Dedifferentiated amniotic fluid mesenchymal stem cell (primary cell): ENCODE measurements around the gene ALLC.

ENCODE experiments used
- DNase-seq: peaks from one replicate; pipeline ENCODE4 v3.0.0-alpha.2; 2016; ENCODE audit errors: extremely low spot score

ALLC gene

GRCh38 chr2:3677436-3677835, 19.4 kb downstream of the ALLC start:
- DNase-seq, result no peak

- DNase-seq, result no peak
Observed at GRCh38 chr2:3678212-3678611, 20.2 kb downstream of the ALLC start.

GRCh38 chr2:3679180-3679579, 21.2 kb downstream of the ALLC start:
- DNase-seq, result no peak

- no peak for DNase-seq
Observed at GRCh38 chr2:3679616-3680393, 21.8 kb downstream of the ALLC start.

GRCh38 chr2:3680548-3681345, 22.7 kb downstream of the ALLC start:
- no peak for DNase-seq

- DNase-seq, result no peak
Observed at GRCh38 chr2:3681625-3682024, 23.6 kb downstream of the ALLC start.

GRCh38 chr2:3682811-3683210, 24.8 kb downstream of the ALLC start:
- DNase-seq, result no peak

GRCh38 chr2:3683748-3684454, 25.9 kb downstream of the ALLC start:
- DNase-seq, result no peak

- DNase-seq, result no peak
Observed at GRCh38 chr2:3689998-3690748, 32.2 kb downstream of the ALLC start.

- no peak for DNase-seq
Observed at GRCh38 chr2:3692375-3692774, 34.4 kb downstream of the ALLC start.

- no peak for DNase-seq
Observed at GRCh38 chr2:3696545-3696944, 38.5 kb downstream of the ALLC start.

- DNase-seq, result no peak
Observed at GRCh38 chr2:3701071-3701470, 43.1 kb downstream of the ALLC start.

- DNase-seq, result no peak
Observed at GRCh38 chr2:3703236-3703756, 45.3 kb downstream of the ALLC start, which contains the start of gene DCDC2C. Gene DCDC2C, plus strand, starts transcription at chr2:3703575. Its CDS starts 177 bp downstream, at chr2:3703752.

- DNase-seq, result no peak
Observed at GRCh38 chr2:3703757-3704355, 45.9 kb downstream of the ALLC start.

- no peak for DNase-seq
Observed at GRCh38 chr2:3704692-3705091, 46.7 kb downstream of the ALLC start.

- DNase-seq, result no peak
Observed at GRCh38 chr2:3705782-3706181, 47.8 kb downstream of the ALLC start.

- DNase-seq, result no peak
Observed at GRCh38 chr2:3706892-3707291, 48.9 kb downstream of the ALLC start.

- no peak for DNase-seq
Observed at GRCh38 chr2:3708576-3708975, 50.6 kb downstream of the ALLC start.

GRCh38 chr2:3709225-3709624, 51.2 kb downstream of the ALLC start:
- DNase-seq, result no peak

- no peak for DNase-seq
Observed at GRCh38 chr2:3712424-3712823, 54.4 kb downstream of the ALLC start.
